GM21526 (cell line): ENCODE measurements around the gene GLMP.

Experiments used
- ATAC-seq: cut with Tn5 transposase; IDR thresholded peaks from one replicate; pipeline ENCODE4 v1.9.1; 2021; ENCODE audit warnings: moderate library complexity; ENCODE audit not compliant: unreplicated experiment, low FRiP score

The GLMP gene

GRCh38 chr1:156289857-156290256 is 5.6 kb downstream of the GLMP start:
- no peak for ATAC-seq

GRCh38 chr1:156286061-156286460 is 9.4 kb downstream of the GLMP start:
- ATAC-seq, result no peak

GRCh38 chr1:156285437-156285836 is 10.0 kb downstream of the GLMP start:
- no peak for ATAC-seq

GRCh38 chr1:156284757-156285156 is 10.7 kb downstream of the GLMP start:
- ATAC-seq, result no peak

GRCh38 chr1:156284112-156284511 is 11.4 kb downstream of the GLMP start, which contains the start of gene TMEM79:
TSS of gene TMEM79 (plus strand) at chr1:156284325. CDS start at chr1:156285227, 902 bp downstream.
- no peak for ATAC-seq

- no peak for ATAC-seq
These were observed 12.0 kb downstream of the GLMP start for GRCh38 chr1:156283521-156283920.

GRCh38 chr1:156282479-156283222 is 12.8 kb downstream of the GLMP start, which contains the start of gene SMG5:
TSS of gene SMG5 (minus strand) at chr1:156282825. CDS start at chr1:156282680, 145 bp downstream.
- ATAC-seq, result peak; percentile 72

GRCh38 chr1:156281693-156282478 is 13.6 kb downstream of the GLMP start:
- ATAC-seq, result no peak

- peak; percentile 35 for ATAC-seq
These were observed 14.2 kb downstream of the GLMP start for GRCh38 chr1:156281281-156281680.

GRCh38 chr1:156279837-156280236 is 15.6 kb downstream of the GLMP start:
- ATAC-seq, result no peak

GRCh38 chr1:156276966-156277381 is 18.5 kb downstream of the GLMP start:
- ATAC-seq, result no peak

- ATAC-seq, result no peak
These were observed 18.9 kb downstream of the GLMP start for GRCh38 chr1:156276532-156276931.

- ATAC-seq, result no peak
These were observed 25.2 kb downstream of the GLMP start for GRCh38 chr1:156270314-156270713.

GRCh38 chr1:156268336-156268735 is 27.1 kb downstream of the GLMP start:
- no peak for ATAC-seq

GRCh38 chr1:156266051-156266450 is 29.4 kb downstream of the GLMP start:
- ATAC-seq, result no peak

- no peak for ATAC-seq
These were observed 32.2 kb downstream of the GLMP start for GRCh38 chr1:156263288-156263655.

- ATAC-seq, result no peak
These were observed 32.8 kb downstream of the GLMP start for GRCh38 chr1:156262461-156263287.

GRCh38 chr1:156260896-156261295 is 34.6 kb downstream of the GLMP start:
- no peak for ATAC-seq

- no peak for ATAC-seq
These were observed 35.7 kb downstream of the GLMP start for GRCh38 chr1:156259805-156260204.

- no peak for ATAC-seq
These were observed 36.6 kb downstream of the GLMP start for GRCh38 chr1:156258859-156259258.

- ATAC-seq, result no peak
These were observed 37.8 kb downstream of the GLMP start for GRCh38 chr1:156257711-156258110.
